HG03575 (cell line): ENCODE results near the gene ABCA10.
A peak's percentile ranks its signal among the peaks of the same experiment; 100 is the strongest.
"Not testable (repeated sequence)": the region's sequence is repeated elsewhere in the genome, so short reads cannot be mapped to it uniquely, and the experiment has no call there.

ENCODE experiments used
- ATAC-seq: cut with Tn5 transposase; IDR thresholded peaks from one replicate; pipeline ENCODE4 v1.9.1; 2021; ENCODE audit not compliant: unreplicated experiment, insufficient number of reproducible peaks, low FRiP score; ENCODE audit errors: extremely low read depth

Gene ABCA10

GRCh38 chr17:69230939-69231338, 2.3 kb upstream of the ABCA10 start:
- ATAC-seq, result no peak

- no peak for ATAC-seq
Observed at GRCh38 chr17:69228018-69228417, 606 bp downstream of the ABCA10 start.

GRCh38 chr17:69227541-69227940, 1.1 kb downstream of the ABCA10 start:
- no peak for ATAC-seq

- peak; percentile 95 for ATAC-seq
Observed at GRCh38 chr17:69223809-69224208, 4.8 kb downstream of the ABCA10 start.

- ATAC-seq, result no peak
Observed at GRCh38 chr17:69222707-69223258, 5.8 kb downstream of the ABCA10 start.

- no peak for ATAC-seq
Observed at GRCh38 chr17:69220098-69220497, 8.5 kb downstream of the ABCA10 start.

- no peak for ATAC-seq
Observed at GRCh38 chr17:69218986-69219385, 9.6 kb downstream of the ABCA10 start.

- ATAC-seq, result no peak
Observed at GRCh38 chr17:69213059-69213813, 15.4 kb downstream of the ABCA10 start.

GRCh38 chr17:69208640-69209039, 20.0 kb downstream of the ABCA10 start:
- ATAC-seq, result no peak

- ATAC-seq, result no peak
Observed at GRCh38 chr17:69207151-69207550, 21.5 kb downstream of the ABCA10 start.

GRCh38 chr17:69198238-69198637, 30.4 kb downstream of the ABCA10 start:
- no peak for ATAC-seq

- not testable (repeated sequence) for ATAC-seq
Observed at GRCh38 chr17:69196105-69196653, 32.4 kb downstream of the ABCA10 start.

GRCh38 chr17:69192754-69193153, 35.9 kb downstream of the ABCA10 start:
- no peak for ATAC-seq

- no peak for ATAC-seq
Observed at GRCh38 chr17:69188796-69189195, 39.8 kb downstream of the ABCA10 start.

- ATAC-seq, result no peak
Observed at GRCh38 chr17:69188064-69188463, 40.6 kb downstream of the ABCA10 start.

GRCh38 chr17:69187294-69187693, 41.3 kb downstream of the ABCA10 start:
- no peak for ATAC-seq

- no peak for ATAC-seq
Observed at GRCh38 chr17:69179227-69179952, 49.2 kb downstream of the ABCA10 start.

- no peak for ATAC-seq
Observed at GRCh38 chr17:69176457-69176795, 52.2 kb downstream of the ABCA10 start.

GRCh38 chr17:69175625-69176456, 52.8 kb downstream of the ABCA10 start:
- no peak for ATAC-seq
